Hindlimb muscle (tissue), 1 donor: Measurements from ENCODE around the gene TSPAN33. TPM values are rescaled to one million over a fixed set of nuclear protein-coding genes. Genes with fewer than 3 reads are reported as not detected.
A peak's percentile ranks its signal among the peaks of the same experiment; 100 is the strongest.
"Not testable (repeated sequence)": the region's sequence is repeated elsewhere in the genome, so short reads cannot be mapped to it uniquely, and the experiment has no call there.

Experiments
- DNase-seq: peaks from one replicate; pipeline ENCODE4 v3.0.0-alpha.2; 2013
- polyA plus RNA-seq: library from polyadenylated mRNA; unstranded; fragments of 120-200 nt; gene quantifications from one replicate; pipeline ENCODE4 v1.2.1, GENCODE V29; 2013; ENCODE audit not compliant: insufficient read length

Gene TSPAN33
- polyA plus RNA-seq, 1 donor: 47.4 TPM

GRCh38 chr7:129170441-129171021 lies 26.0 kb downstream of the TSPAN33 start:
- no peak for DNase-seq

- not testable (repeated sequence) for DNase-seq
Observed at GRCh38 chr7:129173861-129174260, 29.4 kb downstream of the TSPAN33 start.

- no peak for DNase-seq
Observed at GRCh38 chr7:129176916-129177710, 32.6 kb downstream of the TSPAN33 start.

- no peak for DNase-seq
Observed at GRCh38 chr7:129184981-129185670, 40.6 kb downstream of the TSPAN33 start.

GRCh38 chr7:129186749-129187260 lies 42.3 kb downstream of the TSPAN33 start:
- DNase-seq: no peak

GRCh38 chr7:129187681-129188371 lies 43.3 kb downstream of the TSPAN33 start:
- DNase-seq: no peak

GRCh38 chr7:129188372-129188891 lies 43.9 kb downstream of the TSPAN33 start, which contains the start of gene SMO:
TSS of gene SMO (plus strand) at chr7:129188633. CDS start at chr7:129189152, 519 bp downstream.
- peak; percentile 89 for DNase-seq

GRCh38 chr7:129188892-129189660 lies 44.6 kb downstream of the TSPAN33 start:
- peak; percentile 43 for DNase-seq

- DNase-seq: no peak
Observed at GRCh38 chr7:129189661-129190310, 45.3 kb downstream of the TSPAN33 start.

GRCh38 chr7:129191272-129191671 lies 46.8 kb downstream of the TSPAN33 start:
- no peak for DNase-seq

GRCh38 chr7:129193892-129194291 lies 49.4 kb downstream of the TSPAN33 start:
- no peak for DNase-seq

GRCh38 chr7:129197771-129198170 lies 53.3 kb downstream of the TSPAN33 start:
- DNase-seq: no peak

GRCh38 chr7:129199406-129199805 lies 54.9 kb downstream of the TSPAN33 start:
- no peak for DNase-seq

GRCh38 chr7:129202058-129202777 lies 57.7 kb downstream of the TSPAN33 start:
- DNase-seq: no peak

GRCh38 chr7:129203050-129203741 lies 58.7 kb downstream of the TSPAN33 start:
- no peak for DNase-seq

- DNase-seq: no peak
Observed at GRCh38 chr7:129205126-129205818, 60.8 kb downstream of the TSPAN33 start.

- DNase-seq: no peak
Observed at GRCh38 chr7:129205987-129206785, 61.7 kb downstream of the TSPAN33 start.

- no peak for DNase-seq
Observed at GRCh38 chr7:129208667-129209066, 64.2 kb downstream of the TSPAN33 start.
